CD14-positive monocyte (primary cell): ENCODE measurements around the gene IRF8. TPM values are rescaled to one million over a fixed set of nuclear protein-coding genes. Genes with fewer than 3 reads are reported as not detected.

ENCODE experiments used
- DNase-seq, 3 donors: peaks; one replicate each; pipeline ENCODE4 v3.0.0-alpha.2; 2011 to 2022
- H2AFZ ChIP-seq: 2 replicates; pipeline ENCODE4 v1.6.0; 2012; ENCODE audit warnings: mild to moderate bottlenecking, low read depth, low read length, inconsistent platforms; ENCODE audit not compliant: insufficient read depth, poor library complexity, severe bottlenecking
- H3K27ac ChIP-seq, 2 donors: 1 replicate in 1 of 2; 2 replicates in 1 of 2; pipeline ENCODE4 v1.5.1; 2012 to 2013; ENCODE audit warnings: low read length in 2 of 2, control low read depth in 1 of 2, inconsistent platforms in 1 of 2, low read depth in 1 of 2, mild to moderate bottlenecking in 1 of 2
- H3K27me3 ChIP-seq, 2 donors: one replicate each; pipeline versions ENCODE4 v1.6.0 to v1.6.1; 2011 to 2013; ENCODE audit warnings: low read length in 2 of 2; ENCODE audit not compliant: control insufficient read depth in 2 of 2, insufficient read depth in 2 of 2
- H3K36me3 ChIP-seq, 2 donors: replicated peaks in 1 of 2; 1 replicate in 1 of 2; 2 replicates in 1 of 2; pipeline versions ENCODE4 v1.5.1 to v1.6.1; 2012 to 2013; ENCODE audit warnings: low read length in 2 of 2, control low read depth in 1 of 2, inconsistent platforms in 1 of 2, mild to moderate bottlenecking in 1 of 2; ENCODE audit not compliant: insufficient read depth in 2 of 2, control insufficient read depth in 1 of 2
- H3K4me1 ChIP-seq, 2 donors: 1 replicate in 1 of 2; 2 replicates in 1 of 2; pipeline versions ENCODE4 v1.5.1 to v1.6.1; 2012 to 2013; ENCODE audit warnings: low read length in 2 of 2, control low read depth in 1 of 2, inconsistent platforms in 1 of 2, mild to moderate bottlenecking in 1 of 2, moderate library complexity in 1 of 2; ENCODE audit not compliant: insufficient read depth in 2 of 2, control insufficient read depth in 1 of 2
- H3K4me2 ChIP-seq: replicated peaks from 2 replicates; pipeline ENCODE3; 2012; ENCODE audit warnings: low read length, moderate library complexity, mild to moderate bottlenecking; ENCODE audit not compliant: poor library complexity, severe bottlenecking; ENCODE audit errors: extremely low read depth
- H3K4me3 ChIP-seq, 3 experiments: fragments of 200-600 bp in 1 of 3; sonication (generic) in 1 of 3; replicated peaks in 1 of 3; 1 replicate in 2 of 3; 2 replicates in 1 of 3; pipeline ENCODE4 v1.5.1; 2011 to 2013; ENCODE audit warnings: low read length in 3 of 3, mild to moderate bottlenecking in 3 of 3, control low read depth in 2 of 3, low read depth in 2 of 3, inconsistent platforms in 1 of 3, moderate library complexity in 1 of 3
- H3K79me2 ChIP-seq: 2 replicates; pipeline ENCODE4 v1.6.0; 2012; ENCODE audit warnings: mild to moderate bottlenecking, control low read depth, inconsistent platforms, low read length, moderate library complexity; ENCODE audit not compliant: insufficient read depth
- H3K9ac ChIP-seq: 2 replicates; pipeline ENCODE4 v1.6.0; 2017; ENCODE audit warnings: low read length, mild to moderate bottlenecking; ENCODE audit not compliant: insufficient read depth, poor library complexity, severe bottlenecking
- H3K9me3 ChIP-seq, 2 donors: replicated peaks in 1 of 2; 1 replicate in 1 of 2; 2 replicates in 1 of 2; pipeline versions ENCODE4 v1.5.1 to v1.6.1; 2012 to 2013; ENCODE audit warnings: low read length in 2 of 2, control low read depth in 1 of 2; ENCODE audit not compliant: control insufficient read depth in 1 of 2, insufficient read depth in 1 of 2
- H4K20me1 ChIP-seq: 2 replicates; pipeline ENCODE4 v1.6.0; 2012; ENCODE audit warnings: mild to moderate bottlenecking, low read length, control low read depth, moderate library complexity; ENCODE audit not compliant: insufficient read depth
- H3K27ac Mint-ChIP-seq, 7 donors: one replicate each; pipeline ENCODE4 v1.8.0; 2020; ENCODE audit warnings: mild to moderate bottlenecking in 7 of 7, mixed read lengths in 7 of 7, moderate library complexity in 6 of 7, inconsistent platforms in 2 of 7
- H3K27me3 Mint-ChIP-seq, 3 donors: one replicate each; pipeline ENCODE4 v1.8.0; 2021 to 2022; ENCODE audit warnings: low read depth in 3 of 3, mild to moderate bottlenecking in 3 of 3, mixed read lengths in 3 of 3, moderate library complexity in 3 of 3, inconsistent platforms in 1 of 3
- H3K36me3 Mint-ChIP-seq, 2 donors: one replicate each; pipeline ENCODE4 v1.8.0; 2020; ENCODE audit warnings: mixed read lengths in 2 of 2, inconsistent platforms in 1 of 2, mild to moderate bottlenecking in 1 of 2
- H3K4me1 Mint-ChIP-seq: one replicate; pipeline ENCODE4 v1.8.0; 2020; ENCODE audit warnings: mild to moderate bottlenecking, mixed read lengths
- H3K4me3 Mint-ChIP-seq, 2 donors: one replicate each; pipeline ENCODE4 v1.8.0; 2020; ENCODE audit warnings: mild to moderate bottlenecking in 2 of 2, mixed read lengths in 2 of 2, moderate library complexity in 1 of 2
- H3K9me3 Mint-ChIP-seq, 7 donors: one replicate each; pipeline ENCODE4 v1.8.0; 2020 to 2022; ENCODE audit warnings: mixed read lengths in 7 of 7, mild to moderate bottlenecking in 6 of 7, moderate library complexity in 6 of 7, inconsistent platforms in 2 of 7
- CTCF ChIP-seq: fragments of 200-600 bp; IDR thresholded peaks from one replicate; pipeline ENCODE4 v1.8.0; 2022; ENCODE audit warnings: antibody characterized with exemption, mild to moderate bottlenecking
- WGBS: methylation state at CpG from one replicate; pipeline ENCODE4 v1.1.5; 2013; ENCODE audit warnings: missing lambda C conversion rate; ENCODE audit not compliant: insufficient coverage; 5-methylcytosine and 5-hydroxymethylcytosine counted together
- intact Hi-C, 2 donors: fragments of 100-400 bp; cut with micrococcal nuclease; formaldehyde crosslinking; loops; one replicate each; pipeline versions ENCODE4 v1.15.0 to v1.15.1; 2023
- polyA plus RNA-seq, 3 donors: library from polyadenylated mRNA; depleted of rRNA in 1 of 3; unstranded in 2 of 3; stranded (reverse) in 1 of 3; fragments of 300-500 nt in 2 of 3; fragments of >200 nt in 1 of 3; fragmentation: Illumina TruSeq in 2 of 3; gene quantifications; 1 replicate in 2 of 3; 2 replicates in 1 of 3; pipeline ENCODE4 v1.2.3, GENCODE V29; 2012 to 2021

Gene IRF8
- polyA plus RNA-seq, 3 donors, result 157 to 187 (median 184) TPM

- H3K27ac ChIP-seq, result peak overlapping the region; percentile 1 to 36
- H3K9ac ChIP-seq, result no peak overlapping the region
- H3K4me1 ChIP-seq, result peaks cover 77 to 78% of the 10 kb centered on the region in 2 donors
- H3K79me2 ChIP-seq, result peaks cover 18% of the 10 kb centered on the region
- no peaks in the 10 kb centered on the region for H4K20me1 ChIP-seq
- intact Hi-C loops, result loop anchor here in 1 of 2 donors (5.0 kb wide), 1 partner anchor 46 kb away; no protein-coding TSS in a partner anchor
- Mint-ChIP-seq H3K36me3 (peaks cover 3 to 10% of the 10 kb centered on the region in 2 donors), H3K27me3 (peaks cover 0 to 8% (median 2%) of the 10 kb centered on the region in 3 donors), H3K9me3 (no peaks in the 10 kb centered on the region), H3K27ac (peak overlapping the region in 5 of 7 donors; percentile 20 to 74 (median 31)), H3K4me1 (peaks cover 87% of the 10 kb centered on the region), H3K4me3 (peak overlapping the region in 1 of 2 donors; percentile 53)
- no peaks in the 10 kb centered on the region for H3K36me3 ChIP-seq
- no peaks in the 10 kb centered on the region for H3K9me3 ChIP-seq
- peak overlapping the region in 1 of 3 experiments; percentile 9 for H3K4me3 ChIP-seq
- peak overlapping the region; percentile 32 for H3K4me2 ChIP-seq
- TF ChIP-seq CTCF, result no peak
- peak in 2 of 3 donors; percentile 60 to 61 for DNase-seq
- peak overlapping the region; percentile 41 for H2AFZ ChIP-seq
- WGBS, result 41% methylated on average over 16 of the region's 23 CpGs
- H3K27me3 ChIP-seq, result no peaks in the 10 kb centered on the region
These were observed 32.8 kb downstream of the IRF8 start for GRCh38 chr16:85931596-85932402.

GRCh38 chr16:85934210-85934609, 35.2 kb downstream of the IRF8 start:
- no peak overlapping the region for H3K9ac ChIP-seq
- H3K27ac ChIP-seq, result no peak overlapping the region
- H3K36me3 ChIP-seq, result no peaks in the 10 kb centered on the region
- peaks cover 73% of the 10 kb centered on the region for H3K4me1 Mint-ChIP-seq
- no peak for TF ChIP-seq CTCF
- H3K4me1 ChIP-seq, result peaks cover 69 to 72% of the 10 kb centered on the region in 2 donors
- H3K27me3 ChIP-seq, result no peaks in the 10 kb centered on the region
- H3K27me3 Mint-ChIP-seq, result peaks cover 0 to 4% (median 2%) of the 10 kb centered on the region in 3 donors
- H3K27ac Mint-ChIP-seq, result peak overlapping the region in 2 of 7 donors; percentile 35 to 71
- H4K20me1 ChIP-seq, result no peaks in the 10 kb centered on the region
- intact Hi-C loops, result loop anchor here in 1 of 2 donors (5.0 kb wide), 1 partner anchor 43 kb away; no protein-coding TSS in a partner anchor
- H3K36me3 Mint-ChIP-seq, result peaks cover 3 to 10% of the 10 kb centered on the region in 2 donors
- no peaks in the 10 kb centered on the region for H3K9me3 ChIP-seq
- H3K4me3 Mint-ChIP-seq, result no peak overlapping the region
- WGBS, result 87% methylated on average over 9 of the region's 9 CpGs
- no peaks in the 10 kb centered on the region for H3K9me3 Mint-ChIP-seq
- no peak overlapping the region for H3K4me3 ChIP-seq
- no peak overlapping the region for H2AFZ ChIP-seq
- H3K4me2 ChIP-seq, result no peak overlapping the region
- peaks cover 18% of the 10 kb centered on the region for H3K79me2 ChIP-seq
- DNase-seq, result no peak
